Tibial nerve (tissue), 4 donors: ENCODE measurements around the gene NFX1. TPM values are rescaled to one million over a fixed set of nuclear protein-coding genes. Genes with fewer than 3 reads are reported as not detected.

Experiments used
- DNase-seq, 2 donors: peaks; one replicate each; pipeline ENCODE4 v3.0.0-alpha.2; 2019; ENCODE audit warnings: low spot score in 2 of 2
- H3K27ac ChIP-seq, 4 donors: fragments of 200-600 bp; sonication (generic) in 3 of 4; one replicate each; pipeline ENCODE4 v1.5.1; 2017 to 2019; ENCODE audit warnings: mild to moderate bottlenecking in 1 of 4
- H3K27me3 ChIP-seq, 2 donors: fragments of 200-600 bp; sonication (generic) in 1 of 2; one replicate each; pipeline versions ENCODE4 v1.5.1 to v1.6.0; 2017 to 2019
- H3K36me3 ChIP-seq, 3 donors: fragments of 200-600 bp; sonication (generic); one replicate each; pipeline ENCODE4 v1.5.1; 2018 to 2019
- H3K4me1 ChIP-seq, 4 donors: fragments of 200-600 bp; sonication (generic) in 3 of 4; one replicate each; pipeline ENCODE4 v1.5.1; 2017 to 2019
- H3K4me3 ChIP-seq, 4 donors: fragments of 200-600 bp; sonication (generic) in 3 of 4; one replicate each; pipeline ENCODE4 v1.5.1; 2017 to 2019; ENCODE audit warnings: mild to moderate bottlenecking in 1 of 4, moderate library complexity in 1 of 4
- H3K9me3 ChIP-seq, 4 donors: fragments of 200-600 bp; sonication (generic) in 3 of 4; one replicate each; pipeline ENCODE4 v1.5.1; 2017 to 2019
- CTCF ChIP-seq, 5 experiments: fragments of 200-600 bp in 3 of 5; fragments of 450-650 bp in 2 of 5; sonication (generic) in 3 of 5; IDR thresholded peaks; one replicate each; pipeline ENCODE4 v1.5.1; 2016 to 2019; ENCODE audit warnings: antibody characterized with exemption in 5 of 5, mild to moderate bottlenecking in 3 of 5, moderate library complexity in 2 of 5
- EP300 ChIP-seq, 2 donors: sonication (generic); formaldehyde crosslinking; IDR thresholded peaks; one replicate each; pipeline ENCODE4 v1.6.1; 2017; ENCODE audit warnings: antibody characterized with exemption in 2 of 2, mild to moderate bottlenecking in 1 of 2
- POLR2A ChIP-seq, 2 donors: fragments of 450-650 bp; IDR thresholded peaks; one replicate each; pipeline ENCODE4 v1.6.1; 2017; ENCODE audit warnings: antibody characterized with exemption in 2 of 2, mild to moderate bottlenecking in 2 of 2, moderate library complexity in 2 of 2
- WGBS, 2 donors: methylation state at CpG; one replicate each; pipeline ENCODE4 v1.1.5; 2018; 5-methylcytosine and 5-hydroxymethylcytosine counted together
- total RNA-seq, 4 donors: library from RNA; depleted of rRNA; stranded (reverse); fragments of >200 nt; gene quantifications; one replicate each; pipeline ENCODE4 v1.1.0, GENCODE V29; 2016

The NFX1 gene
- total RNA-seq, 4 donors from 2014 or later = 35.2 to 45.9 (median 40.5) TPM

- Histone ChIP-seq H3K27ac (no peak overlapping the region), H3K4me3 (no peak overlapping the region), H3K4me1 (no peaks in the 10 kb centered on the region), H3K27me3 (no peaks in the 10 kb centered on the region), H3K9me3 (no peaks in the 10 kb centered on the region), H3K36me3 (peaks cover 0 to 99% (median 27%) of the 10 kb centered on the region in 3 donors)
- no peak for DNase-seq
- TF ChIP-seq CTCF (IDR thresholded peaks at IDR 0.05) = no peak
- TF ChIP-seq EP300 (IDR thresholded peaks at IDR 0.05) = no peak
- no peak for TF ChIP-seq POLR2A (IDR thresholded peaks at IDR 0.05)
- 96 to 99% methylated on average over 4 of the region's 4 CpGs for WGBS, 2 donors
Measured at GRCh38 chr9:33277484-33277883, 12.8 kb upstream of the NFX1 start.

- H3K27ac ChIP-seq = no peak overlapping the region
- no peaks in the 10 kb centered on the region for H3K27me3 ChIP-seq
- WGBS, 2 donors = 80 to 81% methylated on average over 5 of the region's 5 CpGs
- H3K36me3 ChIP-seq = peaks cover 0 to 54% (median 0%) of the 10 kb centered on the region in 3 donors
- no peak for TF ChIP-seq CTCF (IDR thresholded peaks at IDR 0.05)
- no peak for TF ChIP-seq EP300 (IDR thresholded peaks at IDR 0.05)
- TF ChIP-seq POLR2A (IDR thresholded peaks at IDR 0.05) = no peak
- peaks cover 0 to 25% (median 8%) of the 10 kb centered on the region in 4 donors for H3K4me1 ChIP-seq
- H3K4me3 ChIP-seq = no peak overlapping the region
- no peak for DNase-seq
- H3K9me3 ChIP-seq = no peaks in the 10 kb centered on the region
Measured at GRCh38 chr9:33285502-33285901, 4.8 kb upstream of the NFX1 start.

GRCh38 chr9:33287087-33287490, 3.2 kb upstream of the NFX1 start:
- peak; percentile 60 to 74 (median 62) for TF ChIP-seq CTCF (IDR thresholded peaks at IDR 0.05)
- no peak for TF ChIP-seq EP300 (IDR thresholded peaks at IDR 0.05)
- no peak for TF ChIP-seq POLR2A (IDR thresholded peaks at IDR 0.05)
- 64 to 66% methylated on average over 4 of the region's 4 CpGs for WGBS, 2 donors
- Histone ChIP-seq H3K9me3 (no peaks in the 10 kb centered on the region), H3K27ac (peak overlapping the region in 3 of 4 donors; percentile 5 to 99 (median 58)), H3K36me3 (peaks cover 0 to 39% (median 0%) of the 10 kb centered on the region in 3 donors), H3K4me3 (no peak overlapping the region), H3K27me3 (no peaks in the 10 kb centered on the region), H3K4me1 (peaks cover 0 to 39% (median 14%) of the 10 kb centered on the region in 4 donors)
- peak in 1 of 2 donors; percentile 51 for DNase-seq

- Histone ChIP-seq H3K4me3 (no peak overlapping the region), H3K9me3 (no peaks in the 10 kb centered on the region), H3K27me3 (no peaks in the 10 kb centered on the region), H3K4me1 (peaks cover 0 to 51% (median 24%) of the 10 kb centered on the region in 4 donors), H3K27ac (peak overlapping the region in 3 of 4 donors; percentile 99), H3K36me3 (peaks cover 0 to 28% (median 0%) of the 10 kb centered on the region in 3 donors)
- no peak for DNase-seq
- WGBS, 2 donors = 61 to 63% methylated on average over 4 of the region's 4 CpGs
- TF ChIP-seq CTCF (IDR thresholded peaks at IDR 0.05) = no peak
- no peak for TF ChIP-seq EP300 (IDR thresholded peaks at IDR 0.05)
- no peak for TF ChIP-seq POLR2A (IDR thresholded peaks at IDR 0.05)
Measured at GRCh38 chr9:33288235-33288634, 2.1 kb upstream of the NFX1 start.

- Histone ChIP-seq H3K27me3 (no peaks in the 10 kb centered on the region), H3K9me3 (no peaks in the 10 kb centered on the region), H3K4me3 (peak overlapping the region; percentile 60 to 98 (median 94)), H3K36me3 (peaks cover 0 to 23% (median 0%) of the 10 kb centered on the region in 3 donors), H3K27ac (peak overlapping the region; percentile 97 to 99 (median 99)), H3K4me1 (peaks cover 0 to 58% (median 28%) of the 10 kb centered on the region in 4 donors)
- 73 to 76% methylated on average over 13 to 14 of the region's 14 CpGs for WGBS, 2 donors
- no peak for TF ChIP-seq CTCF (IDR thresholded peaks at IDR 0.05)
- TF ChIP-seq EP300 (IDR thresholded peaks at IDR 0.05) = no peak
- no peak for TF ChIP-seq POLR2A (IDR thresholded peaks at IDR 0.05)
- DNase-seq = no peak
Measured at GRCh38 chr9:33288828-33289483, 1.4 kb upstream of the NFX1 start.
